ENCODE data around the gene MYL7. TPM values are rescaled to one million over a fixed set of nuclear protein-coding genes. Genes with fewer than 3 reads are reported as not detected.

Gene MYL7
- total RNA-seq, 1 donor from 2014 or later, result 0.82 TPM

DNA sequence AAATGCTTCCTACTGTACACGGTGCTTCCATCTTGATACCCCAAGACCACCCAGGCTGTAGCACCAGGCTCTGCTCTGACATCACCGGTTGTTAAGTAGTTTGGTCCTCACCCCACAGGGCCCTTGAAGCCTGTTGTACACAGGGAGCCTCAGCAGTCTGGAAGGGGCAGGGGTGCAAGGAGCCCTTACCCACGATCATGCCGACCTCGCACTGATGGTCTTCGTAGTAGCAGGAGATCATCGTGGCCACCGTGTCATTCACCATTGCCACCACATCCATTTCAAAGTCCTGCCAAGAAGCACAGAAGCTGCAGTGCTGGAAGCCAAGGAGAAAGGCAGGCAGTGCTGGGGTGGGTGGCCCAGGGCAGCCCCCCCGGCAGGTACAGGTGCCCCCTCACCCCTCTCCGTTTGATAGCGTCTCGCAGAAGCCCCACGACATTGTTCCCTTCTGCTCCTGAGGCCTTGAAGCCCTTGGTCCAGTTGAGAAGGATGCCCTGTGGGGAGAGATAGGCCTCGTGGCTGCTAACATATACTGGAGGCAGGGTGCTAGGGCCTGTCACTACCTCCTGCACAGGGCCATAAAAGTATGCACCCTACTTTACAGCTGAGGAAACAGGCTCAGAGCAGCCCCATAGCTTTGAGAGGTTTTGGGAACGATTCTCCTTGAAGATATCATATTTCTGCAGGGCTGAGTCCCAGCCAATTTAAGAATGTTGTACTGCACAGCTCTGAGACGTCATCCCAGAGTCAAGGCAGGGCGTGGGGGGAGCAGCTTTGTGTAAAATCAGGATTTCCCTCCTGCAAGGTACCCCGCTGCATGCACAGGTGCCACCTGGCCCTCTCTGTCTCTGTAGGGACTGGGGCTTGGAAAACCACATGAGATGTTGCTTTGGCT lies 8.7 kb upstream of the MYL7 start:
- Mint-ChIP-seq H3K27ac (ENCODE audit: unreplicated experiment) (no peak overlapping the region), H3K9me3 (ENCODE audit: unreplicated experiment) (no peaks in the 10 kb centered on the region), H3K36me3 (ENCODE audit: low read depth, unreplicated experiment) (no peaks in the 10 kb centered on the region), H3K4me3 (ENCODE audit: unreplicated experiment) (no peak overlapping the region), H3K27me3 (ENCODE audit: unreplicated experiment) (peaks cover 9% of the 10 kb centered on the region), H3K4me1 (ENCODE audit: unreplicated experiment) (no peaks in the 10 kb centered on the region)
- no peak for TF ChIP-seq CTCF (IDR thresholded peaks at IDR 0.05; ENCODE audit: unreplicated experiment)
- DNase-seq (ENCODE audit: low spot score), result no peak

- no peak for TF ChIP-seq CTCF (IDR thresholded peaks at IDR 0.05; ENCODE audit: unreplicated experiment)
- H3K36me3 Mint-ChIP-seq (ENCODE audit: low read depth, unreplicated experiment), result no peaks in the 10 kb centered on the region
- DNase-seq (ENCODE audit: low spot score), result no peak
Observed at GRCh38 chr7:44148961-44149536, 7.9 kb upstream of the MYL7 start.

GRCh38 chr7:44148166-44148565 lies 7.0 kb upstream of the MYL7 start:
- no peaks in the 10 kb centered on the region for H3K4me1 Mint-ChIP-seq (ENCODE audit: unreplicated experiment)
- no peaks in the 10 kb centered on the region for H3K9me3 Mint-ChIP-seq (ENCODE audit: unreplicated experiment)
- no peak overlapping the region for H3K4me3 Mint-ChIP-seq (ENCODE audit: unreplicated experiment)
- peaks cover 12% of the 10 kb centered on the region for H3K27me3 Mint-ChIP-seq (ENCODE audit: unreplicated experiment)
- H3K36me3 Mint-ChIP-seq (ENCODE audit: low read depth, unreplicated experiment), result no peaks in the 10 kb centered on the region
- TF ChIP-seq CTCF (IDR thresholded peaks at IDR 0.05; ENCODE audit: unreplicated experiment), result no peak
- DNase-seq (ENCODE audit: low spot score), result no peak
- no peak overlapping the region for H3K27ac Mint-ChIP-seq (ENCODE audit: unreplicated experiment)

More at GRCh38 chr7:44148961-44149536, 7.9 kb upstream of the MYL7 start:
- Mint-ChIP-seq H3K27ac (ENCODE audit: unreplicated experiment) (no peak overlapping the region), H3K4me1 (ENCODE audit: unreplicated experiment) (no peaks in the 10 kb centered on the region), H3K9me3 (ENCODE audit: unreplicated experiment) (no peaks in the 10 kb centered on the region), H3K27me3 (ENCODE audit: unreplicated experiment) (peaks cover 9% of the 10 kb centered on the region), H3K4me3 (ENCODE audit: unreplicated experiment) (no peak overlapping the region)

GRCh38 chr7:44147026-44147991 lies 6.2 kb upstream of the MYL7 start:
- TF ChIP-seq CTCF (IDR thresholded peaks at IDR 0.05; ENCODE audit: unreplicated experiment), result no peak
- H3K4me3 Mint-ChIP-seq (ENCODE audit: unreplicated experiment), result no peak overlapping the region
- H3K36me3 Mint-ChIP-seq (ENCODE audit: low read depth, unreplicated experiment), result no peaks in the 10 kb centered on the region
- no peaks in the 10 kb centered on the region for H3K4me1 Mint-ChIP-seq (ENCODE audit: unreplicated experiment)
- DNase-seq (ENCODE audit: low spot score), result no peak
- no peak overlapping the region for H3K27ac Mint-ChIP-seq (ENCODE audit: unreplicated experiment)
- H3K9me3 Mint-ChIP-seq (ENCODE audit: unreplicated experiment), result no peaks in the 10 kb centered on the region
- H3K27me3 Mint-ChIP-seq (ENCODE audit: unreplicated experiment), result peaks cover 12% of the 10 kb centered on the region
